DND-41 (cell line): Measurements from ENCODE around the gene SHISA9.

Source experiments
- ATAC-seq: fragments of 200-7000 bp; cut with Tn5 transposase; 3 replicates; pipeline ENCODE4 v1.9.1; 2021; ENCODE audit warnings: low read depth; ENCODE audit not compliant: insufficient read depth
- DNase-seq: peaks from one replicate; pipeline ENCODE4 v3.0.0-alpha.2; 2020
- H2AFZ ChIP-seq: 2 replicates; pipeline ENCODE4 v1.6.0; 2012; ENCODE audit warnings: low read depth, low read length
- H3K27ac ChIP-seq: 2 replicates; pipeline ENCODE4 v1.5.1; 2012; ENCODE audit warnings: low read length, inconsistent platforms
- H3K27me3 ChIP-seq: fragments of 200-600 bp; sonication (generic); 2 replicates; pipeline ENCODE4 v1.6.0; 2012; ENCODE audit warnings: low read length, mild to moderate bottlenecking, inconsistent platforms; ENCODE audit not compliant: insufficient read depth, poor library complexity
- H3K36me3 ChIP-seq: 2 replicates; pipeline ENCODE4 v1.5.1; 2012; ENCODE audit warnings: low read length, inconsistent platforms; ENCODE audit not compliant: insufficient read depth
- H3K4me1 ChIP-seq: 2 replicates; pipeline ENCODE4 v1.5.1; 2012; ENCODE audit warnings: mild to moderate bottlenecking, low read length; ENCODE audit not compliant: insufficient read depth
- H3K4me2 ChIP-seq: 2 replicates; pipeline ENCODE4 v1.6.0; 2012; ENCODE audit warnings: mild to moderate bottlenecking, moderate library complexity, low read length, inconsistent platforms; ENCODE audit not compliant: insufficient read depth
- H3K4me3 ChIP-seq, 2 experiments: fragments of 200-600 bp in 1 of 2; shearing (Covaris generic) in 1 of 2; 2 replicates each; pipeline ENCODE4 v1.5.1; 2012 to 2016; ENCODE audit warnings: inconsistent platforms in 2 of 2, low read length in 2 of 2, mild to moderate bottlenecking in 2 of 2, low read depth in 1 of 2, moderate library complexity in 1 of 2
- H3K79me2 ChIP-seq: 2 replicates; pipeline ENCODE4 v1.6.0; 2012; ENCODE audit warnings: low read length, inconsistent platforms; ENCODE audit not compliant: insufficient read depth
- H3K9ac ChIP-seq: 2 replicates; pipeline ENCODE4 v1.6.0; 2012; ENCODE audit warnings: low read depth, mild to moderate bottlenecking, inconsistent platforms, low read length, moderate library complexity
- H3K9me3 ChIP-seq: 2 replicates; pipeline ENCODE4 v1.5.1; 2012; ENCODE audit warnings: low read length, moderate library complexity, mild to moderate bottlenecking, inconsistent platforms; ENCODE audit not compliant: insufficient read depth, severe bottlenecking
- H4K20me1 ChIP-seq: 2 replicates; pipeline ENCODE4 v1.6.0; 2012; ENCODE audit warnings: low read length; ENCODE audit not compliant: insufficient read depth
- EZH2 ChIP-seq: IDR thresholded peaks from 3 replicates; pipeline ENCODE4 v1.6.1; 2012; ENCODE audit warnings: borderline replicate concordance, low read depth, mild to moderate bottlenecking, moderate library complexity, low read length, inconsistent platforms; ENCODE audit not compliant: severe bottlenecking
- TF ChIP-seq, protein P1 (sequence below): IDR thresholded peaks from 2 replicates; pipeline ENCODE4 v1.5.1; 2012; ENCODE audit warnings: borderline replicate concordance, low read length, moderate library complexity, mild to moderate bottlenecking; ENCODE audit not compliant: poor library complexity, severe bottlenecking; ENCODE audit errors: extremely low read depth

SHISA9 gene

GRCh38 chr16:12964461-12964860, 63.1 kb downstream of the SHISA9 start:
- no peaks in the 10 kb centered on the region for H4K20me1 ChIP-seq
- no peaks in the 10 kb centered on the region for H3K27me3 ChIP-seq
- H3K4me2 ChIP-seq, result no peak overlapping the region
- H3K9ac ChIP-seq, result no peak overlapping the region
- no peaks in the 10 kb centered on the region for H3K4me1 ChIP-seq
- TF ChIP-seq EZH2, result no peak
- TF ChIP-seq, protein P1, sequence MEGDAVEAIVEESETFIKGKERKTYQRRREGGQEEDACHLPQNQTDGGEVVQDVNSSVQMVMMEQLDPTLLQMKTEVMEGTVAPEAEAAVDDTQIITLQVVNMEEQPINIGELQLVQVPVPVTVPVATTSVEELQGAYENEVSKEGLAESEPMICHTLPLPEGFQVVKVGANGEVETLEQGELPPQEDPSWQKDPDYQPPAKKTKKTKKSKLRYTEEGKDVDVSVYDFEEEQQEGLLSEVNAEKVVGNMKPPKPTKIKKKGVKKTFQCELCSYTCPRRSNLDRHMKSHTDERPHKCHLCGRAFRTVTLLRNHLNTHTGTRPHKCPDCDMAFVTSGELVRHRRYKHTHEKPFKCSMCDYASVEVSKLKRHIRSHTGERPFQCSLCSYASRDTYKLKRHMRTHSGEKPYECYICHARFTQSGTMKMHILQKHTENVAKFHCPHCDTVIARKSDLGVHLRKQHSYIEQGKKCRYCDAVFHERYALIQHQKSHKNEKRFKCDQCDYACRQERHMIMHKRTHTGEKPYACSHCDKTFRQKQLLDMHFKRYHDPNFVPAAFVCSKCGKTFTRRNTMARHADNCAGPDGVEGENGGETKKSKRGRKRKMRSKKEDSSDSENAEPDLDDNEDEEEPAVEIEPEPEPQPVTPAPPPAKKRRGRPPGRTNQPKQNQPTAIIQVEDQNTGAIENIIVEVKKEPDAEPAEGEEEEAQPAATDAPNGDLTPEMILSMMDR, result no peak
- DNase-seq (no peak), ATAC-seq (no peak)
- H3K27ac ChIP-seq, result no peak overlapping the region
- no peaks in the 10 kb centered on the region for H3K9me3 ChIP-seq
- H3K36me3 ChIP-seq, result no peaks in the 10 kb centered on the region
- H2AFZ ChIP-seq, result no peak overlapping the region
- no peaks in the 10 kb centered on the region for H3K79me2 ChIP-seq
- no peak overlapping the region for H3K4me3 ChIP-seq

DNA sequence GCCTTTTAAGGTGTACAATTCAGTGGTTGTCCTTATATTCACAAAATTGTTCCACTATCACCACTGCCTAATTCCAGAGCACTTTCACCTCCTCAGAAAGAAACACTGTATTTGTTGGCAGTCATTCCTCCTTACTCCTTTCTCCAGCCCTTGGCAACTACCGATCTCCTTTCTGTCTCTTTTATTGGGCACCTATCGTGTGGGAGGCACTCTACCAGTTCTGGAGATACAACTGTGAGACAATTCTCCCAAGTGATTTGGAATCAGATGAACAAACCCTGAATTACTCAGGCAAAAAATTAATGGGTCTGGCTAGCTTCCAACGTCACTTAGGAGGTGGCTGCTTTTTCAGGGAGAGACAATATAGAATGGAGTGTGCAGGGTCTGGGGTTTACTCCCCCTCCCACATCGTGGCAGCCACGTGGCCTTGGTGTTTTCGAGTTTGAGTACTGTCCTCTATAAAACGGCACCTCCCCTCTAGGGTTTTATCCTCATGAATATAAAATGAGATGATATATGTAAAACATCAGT, 63.9 kb downstream of the SHISA9 start:
- ATAC-seq (no peak), DNase-seq (no peak)
- H2AFZ ChIP-seq, result no peak overlapping the region
- TF ChIP-seq, protein P1, result no peak
- TF ChIP-seq EZH2, result no peak
- H3K79me2 ChIP-seq, result no peaks in the 10 kb centered on the region
- no peaks in the 10 kb centered on the region for H3K9me3 ChIP-seq
- no peaks in the 10 kb centered on the region for H3K27me3 ChIP-seq
- no peak overlapping the region for H3K4me2 ChIP-seq
- no peak overlapping the region for H3K4me3 ChIP-seq
- H3K36me3 ChIP-seq, result no peaks in the 10 kb centered on the region
- no peak overlapping the region for H3K9ac ChIP-seq
- H3K27ac ChIP-seq, result no peak overlapping the region
- no peaks in the 10 kb centered on the region for H4K20me1 ChIP-seq
- no peaks in the 10 kb centered on the region for H3K4me1 ChIP-seq

DNA sequence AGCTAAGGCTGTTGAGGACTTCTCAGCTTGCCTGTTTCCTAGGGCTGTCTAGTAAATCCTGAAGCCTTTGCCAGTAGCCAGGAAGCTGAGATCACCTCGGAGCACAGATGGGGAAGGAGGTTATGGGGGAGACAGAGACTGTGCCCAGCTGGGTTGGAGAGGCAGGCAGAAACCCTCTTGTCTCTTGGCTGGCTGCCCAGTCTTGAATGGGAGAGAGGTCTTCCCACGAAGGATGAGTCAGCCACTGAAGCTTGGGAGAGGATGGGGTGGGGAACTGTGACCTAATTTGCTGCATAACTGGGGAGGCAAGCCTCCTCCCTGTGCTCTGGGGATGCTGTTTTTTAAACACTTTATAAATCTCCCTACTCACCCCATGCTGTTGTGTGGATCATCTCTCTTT, 69.8 kb downstream of the SHISA9 start:
- DNase-seq (peak; percentile 33), ATAC-seq (peak; percentile 29; the same call in 1 of the 3 replicates)
- no peak for TF ChIP-seq EZH2
- TF ChIP-seq, protein P1, result no peak
- Histone ChIP-seq H3K27ac (no peak overlapping the region), H3K79me2 (no peaks in the 10 kb centered on the region), H3K27me3 (no peaks in the 10 kb centered on the region), H2AFZ (no peak overlapping the region), H4K20me1 (no peaks in the 10 kb centered on the region), H3K4me2 (no peak overlapping the region), H3K36me3 (no peaks in the 10 kb centered on the region), H3K4me1 (no peaks in the 10 kb centered on the region), H3K9me3 (no peaks in the 10 kb centered on the region), H3K4me3 (no peak overlapping the region), H3K9ac (no peak overlapping the region)

- ATAC-seq (no peak), DNase-seq (no peak)
- H3K4me2 ChIP-seq, result no peak overlapping the region
- H3K27ac ChIP-seq, result no peak overlapping the region
- no peak overlapping the region for H2AFZ ChIP-seq
- H3K9me3 ChIP-seq, result no peaks in the 10 kb centered on the region
- no peak overlapping the region for H3K9ac ChIP-seq
- no peaks in the 10 kb centered on the region for H3K4me1 ChIP-seq
- H3K27me3 ChIP-seq, result no peaks in the 10 kb centered on the region
- no peak for TF ChIP-seq EZH2
- TF ChIP-seq, protein P1, result no peak
- no peaks in the 10 kb centered on the region for H4K20me1 ChIP-seq
- no peak overlapping the region for H3K4me3 ChIP-seq
- H3K36me3 ChIP-seq, result no peaks in the 10 kb centered on the region
- H3K79me2 ChIP-seq, result no peaks in the 10 kb centered on the region
Measured at GRCh38 chr16:12972246-12972645, 70.8 kb downstream of the SHISA9 start.
